Measurements from ENCODE around the gene LAMB4.

Gene LAMB4

DNA sequence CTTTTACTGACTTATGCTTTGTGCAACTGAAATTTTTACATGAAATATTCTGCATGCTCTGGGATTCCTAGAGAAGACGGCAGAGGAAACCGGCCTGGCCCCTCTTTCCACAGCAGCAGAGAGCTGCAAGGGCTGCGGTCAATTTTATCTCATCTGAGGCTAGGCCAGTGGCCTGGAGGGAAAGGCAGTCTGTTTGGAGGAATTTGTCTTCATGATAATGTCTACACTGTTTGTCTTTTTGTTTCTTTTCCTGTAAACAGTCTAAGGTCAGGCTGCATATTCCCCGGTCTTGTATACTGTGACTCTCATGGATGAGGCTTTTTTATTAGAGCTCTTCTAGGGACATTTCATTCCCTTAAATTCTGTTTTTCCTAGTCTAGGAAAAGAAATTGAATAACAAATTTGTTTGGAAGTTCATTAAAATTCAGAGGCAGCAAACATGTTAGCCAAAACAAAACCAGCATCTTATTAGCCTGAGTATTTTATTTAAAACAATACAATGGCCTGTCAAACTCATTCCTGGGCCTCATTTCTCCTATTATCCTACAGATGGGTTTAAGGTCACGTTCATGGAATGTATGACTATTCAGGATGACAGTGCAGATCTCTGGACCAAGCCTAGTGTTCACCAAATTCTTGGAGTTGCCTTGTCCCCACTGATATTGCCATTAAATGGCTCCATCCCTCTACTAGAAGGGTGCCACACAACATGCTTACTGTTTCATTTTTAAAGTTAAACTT lies 26.4 kb downstream of the LAMB4 start:
- DNase-seq (ENCODE audit: low read depth), result no peak

DNA sequence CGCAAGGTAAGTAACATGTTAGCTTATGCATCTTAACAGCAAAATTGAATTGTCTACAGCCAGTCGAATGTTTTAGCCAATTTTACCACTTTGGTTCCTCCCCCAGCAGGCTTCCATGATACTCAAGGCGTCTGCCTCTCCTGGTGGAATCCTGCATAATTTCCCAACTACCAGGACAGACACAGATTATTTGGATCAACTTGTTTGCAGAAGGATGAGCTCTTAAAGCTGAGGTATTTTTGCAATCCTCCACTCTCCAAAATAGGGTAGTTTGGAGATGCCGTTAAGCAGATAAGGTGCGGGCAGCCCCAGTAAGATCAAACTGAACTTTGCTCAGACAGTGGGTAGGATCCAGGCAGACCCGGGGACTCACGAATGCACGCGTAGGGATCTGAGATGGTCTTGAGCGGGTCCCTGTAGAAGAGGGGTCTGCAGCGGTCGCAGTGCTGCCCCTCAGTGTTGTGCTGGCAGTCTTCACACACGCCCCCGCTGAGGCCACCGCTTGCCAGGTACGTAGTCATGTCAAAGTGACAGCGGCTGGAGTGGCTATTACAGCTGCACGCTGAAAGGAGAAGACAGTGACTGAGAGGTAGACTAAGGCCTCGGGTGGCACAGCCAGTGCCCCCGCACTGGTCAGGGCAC lies 27.4 kb downstream of the LAMB4 start:
- no peak for DNase-seq (ENCODE audit: low read depth)

GRCh38 chr7:108101759-108102158 lies 28.4 kb downstream of the LAMB4 start:
- DNase-seq (ENCODE audit: low read depth), result no peak

DNA sequence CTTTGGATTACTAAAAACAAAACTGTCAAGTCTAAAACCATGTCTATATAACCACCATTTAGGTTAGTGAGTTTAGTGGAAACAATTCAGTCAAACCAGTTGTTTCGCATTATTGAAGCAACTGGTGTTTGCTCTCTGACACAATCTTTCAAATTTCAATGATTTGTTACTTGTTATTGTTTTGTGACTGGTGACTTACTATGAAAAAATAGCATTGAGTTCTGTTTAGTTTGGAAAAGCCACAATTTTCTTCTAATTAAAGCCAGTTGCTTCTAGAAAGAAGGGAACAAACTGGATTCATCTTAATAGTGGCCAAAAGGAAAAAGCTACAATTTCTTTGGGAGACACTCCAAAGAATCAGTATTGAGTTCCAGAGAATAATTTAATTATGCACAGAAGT lies 30.4 kb downstream of the LAMB4 start:
- no peak for DNase-seq (ENCODE audit: low read depth)

DNA sequence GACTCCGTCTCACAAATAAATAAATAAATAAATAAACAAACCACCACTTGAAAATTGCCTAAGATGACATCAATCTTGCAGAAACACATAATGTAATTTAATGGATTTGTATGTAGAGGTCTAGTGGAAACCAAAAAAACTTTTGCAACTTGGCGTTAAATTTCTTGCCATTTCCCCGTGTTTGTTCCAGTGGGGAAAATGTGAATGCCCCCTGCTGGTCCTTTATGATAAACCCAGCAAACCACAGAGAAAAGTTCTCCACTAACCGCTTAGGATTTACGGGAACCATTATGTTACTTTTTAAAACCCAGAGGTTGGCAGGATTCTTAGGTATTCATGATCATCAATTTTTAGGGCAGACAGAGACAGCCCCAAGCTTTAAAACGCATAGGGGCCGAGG lies 32.5 kb downstream of the LAMB4 start:
- no peak for DNase-seq (ENCODE audit: low read depth)

GRCh38 chr7:108096996-108097395 lies 33.2 kb downstream of the LAMB4 start:
- no peak for DNase-seq (ENCODE audit: low read depth)

DNA sequence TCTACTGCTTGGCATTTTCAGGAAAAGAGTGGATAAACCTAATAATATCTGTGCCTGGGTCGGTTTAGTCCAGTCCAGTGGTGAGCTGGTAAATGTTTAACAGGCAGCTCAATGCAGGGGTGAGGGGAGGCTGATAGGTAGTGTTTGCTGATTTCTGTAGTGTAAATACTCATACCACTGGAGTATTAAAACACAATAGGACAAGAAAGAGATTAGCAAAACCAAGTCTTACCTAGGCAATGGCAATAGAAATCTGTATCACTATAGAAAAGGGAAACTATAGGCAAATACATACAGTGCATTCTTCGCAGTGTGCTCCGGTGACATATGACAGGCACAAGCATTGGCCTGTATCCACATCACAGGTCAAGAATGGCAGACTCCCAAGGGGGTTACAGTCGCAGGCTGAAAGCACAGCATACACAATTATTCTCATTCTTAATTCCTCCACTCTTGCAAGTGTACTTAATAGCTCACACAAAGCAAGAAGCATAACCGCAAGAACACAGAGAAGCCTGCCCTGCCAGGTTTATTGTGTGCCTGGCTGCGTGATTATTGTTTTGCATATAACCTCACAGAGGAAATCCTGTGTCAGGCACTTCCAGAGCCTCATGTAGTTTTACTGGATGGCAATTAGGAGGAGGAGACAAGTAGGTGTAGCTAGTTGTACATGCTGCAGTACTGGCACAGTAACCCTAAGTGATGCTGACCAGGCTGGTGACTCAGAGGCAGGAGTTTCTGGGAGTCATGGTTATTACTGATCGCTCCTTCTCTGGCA lies 35.0 kb downstream of the LAMB4 start:
- DNase-seq (ENCODE audit: low read depth), result no peak

GRCh38 chr7:108094346-108094745 lies 35.8 kb downstream of the LAMB4 start:
- no peak for DNase-seq (ENCODE audit: low read depth)

GRCh38 chr7:108093851-108094331 lies 36.3 kb downstream of the LAMB4 start:
- DNase-seq (ENCODE audit: low read depth), result no peak

GRCh38 chr7:108093341-108093740 lies 36.8 kb downstream of the LAMB4 start:
- no peak for DNase-seq (ENCODE audit: low read depth)

DNA sequence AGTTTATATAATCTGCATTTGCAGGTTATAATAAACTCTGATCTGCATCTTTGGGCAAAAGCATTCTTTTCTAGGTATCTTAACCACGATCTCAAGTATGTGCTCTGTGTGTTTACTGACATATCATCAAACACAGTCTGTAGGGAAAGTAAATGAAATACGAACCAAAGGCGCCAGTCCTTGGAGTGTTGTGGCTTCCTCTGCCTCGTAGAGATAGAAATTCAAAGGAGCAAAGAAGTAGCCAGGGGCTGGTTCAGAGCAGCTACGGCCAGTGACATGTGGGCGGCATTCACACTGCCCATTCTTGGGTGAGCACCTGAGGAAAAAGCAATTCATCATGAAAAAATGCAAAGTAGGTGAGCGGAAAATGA lies 38.7 kb downstream of the LAMB4 start:
- no peak for DNase-seq (ENCODE audit: low read depth)

- DNase-seq (ENCODE audit: low read depth), result no peak
Measured at GRCh38 chr7:108090791-108091460, 39.2 kb downstream of the LAMB4 start.

GRCh38 chr7:108089381-108089780 lies 40.8 kb downstream of the LAMB4 start:
- DNase-seq (ENCODE audit: low read depth), result no peak

DNA sequence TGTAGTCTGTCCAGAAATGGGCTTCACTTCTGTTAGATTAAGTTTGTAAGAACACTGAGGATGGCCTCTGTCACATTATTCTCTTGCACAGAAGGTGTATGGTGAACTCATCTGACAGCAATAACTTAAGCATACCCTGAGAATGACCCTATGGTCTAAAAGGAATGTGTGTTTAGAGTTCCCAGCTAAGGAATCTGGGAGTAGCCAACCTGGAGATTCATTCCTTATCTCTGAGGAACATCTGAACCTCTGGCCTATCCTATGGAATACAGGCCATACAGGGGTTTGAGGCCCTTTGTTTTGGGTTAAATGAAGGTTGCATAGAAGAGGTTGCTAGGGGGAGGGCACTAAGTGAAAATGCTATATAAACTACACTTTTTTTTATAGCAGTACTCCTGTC lies 41.4 kb downstream of the LAMB4 start:
- DNase-seq (ENCODE audit: low read depth), result no peak

DNA sequence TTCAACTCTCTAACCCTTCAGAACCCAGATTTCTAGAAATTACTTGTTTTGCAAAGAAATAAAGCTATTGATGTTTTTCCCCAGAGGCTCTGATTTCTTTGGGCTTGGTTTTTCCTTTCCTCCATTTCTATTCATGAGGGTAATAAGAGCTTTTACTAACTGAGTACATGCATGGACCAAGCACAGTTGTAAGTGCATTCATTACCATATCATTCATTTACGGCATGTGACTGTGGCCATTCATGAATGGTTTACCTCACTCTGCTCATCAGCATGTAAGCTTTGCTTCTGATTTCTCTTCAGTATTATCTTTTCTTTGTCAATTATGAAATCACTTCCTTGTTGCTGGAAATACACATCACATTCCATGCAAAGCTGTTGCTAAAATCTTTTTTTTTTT lies 42.4 kb downstream of the LAMB4 start:
- DNase-seq (ENCODE audit: low read depth), result no peak

DNA sequence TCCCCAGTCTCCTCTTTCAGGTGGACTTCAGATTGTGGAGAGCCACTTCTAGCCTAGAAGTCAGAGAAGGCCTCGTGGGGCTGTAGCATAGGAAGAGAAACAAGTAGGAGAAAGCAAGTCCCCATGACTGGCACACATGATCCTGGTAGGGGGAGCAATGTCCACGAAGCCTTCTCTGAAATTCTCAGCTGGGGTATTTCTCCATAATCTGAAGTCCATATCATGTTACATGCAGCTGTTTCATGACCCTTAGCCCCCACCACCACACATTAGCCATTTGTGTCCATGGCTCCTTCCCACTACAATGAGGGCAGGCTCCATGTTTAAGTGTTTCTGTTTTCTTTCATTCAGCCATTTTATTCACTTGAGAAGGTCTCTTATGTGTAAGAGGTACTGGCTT lies 43.2 kb downstream of the LAMB4 start:
- DNase-seq (ENCODE audit: low read depth), result no peak

- DNase-seq (ENCODE audit: low read depth), result no peak
Measured at GRCh38 chr7:108086546-108086945, 43.6 kb downstream of the LAMB4 start.

DNA sequence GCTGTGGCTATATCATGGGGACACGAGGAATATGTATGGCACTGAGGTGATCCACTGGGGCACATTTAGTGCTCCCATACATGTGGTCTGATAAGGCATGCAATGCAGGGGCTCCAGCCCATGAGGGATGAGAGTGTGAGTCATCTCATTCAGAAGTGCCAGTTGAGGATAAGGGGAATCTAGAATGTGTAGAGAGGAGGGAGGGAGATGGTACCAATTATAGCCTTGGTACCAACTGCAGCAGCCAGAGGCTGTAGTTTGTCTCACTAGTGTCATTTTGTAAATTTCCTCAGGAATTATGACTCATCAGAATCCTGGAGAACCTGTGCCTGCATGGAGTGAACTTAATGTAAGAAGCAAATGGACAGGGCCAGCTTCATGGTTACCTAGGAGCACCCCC lies 46.2 kb downstream of the LAMB4 start:
- no peak for DNase-seq (ENCODE audit: low read depth)

- DNase-seq (ENCODE audit: low read depth), result no peak
Measured at GRCh38 chr7:108079648-108080591, 50.2 kb downstream of the LAMB4 start.

GRCh38 chr7:108079276-108079647 lies 50.9 kb downstream of the LAMB4 start:
- DNase-seq (ENCODE audit: low read depth), result no peak

DNA sequence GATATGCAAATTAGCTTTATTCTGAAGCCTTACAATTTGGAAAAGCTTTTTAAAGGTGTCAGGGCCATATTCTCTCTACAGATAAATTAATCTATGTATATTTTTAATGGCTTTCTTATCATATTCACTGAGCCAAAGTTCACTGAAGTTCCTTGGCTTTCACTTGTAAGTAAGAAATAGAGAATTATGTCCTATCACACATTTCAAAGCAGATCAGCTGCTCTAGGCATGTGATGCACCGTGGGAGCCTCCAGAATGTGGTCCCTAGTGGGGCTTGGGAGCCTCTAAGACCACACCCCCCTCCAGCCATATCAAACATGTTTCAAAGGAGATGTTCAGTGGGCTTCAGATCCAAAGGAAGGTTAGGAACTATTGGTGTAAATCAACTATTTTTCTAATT lies 51.5 kb downstream of the LAMB4 start:
- no peak for DNase-seq (ENCODE audit: low read depth)
